Measurements from ENCODE around the gene PLAC1.

DNA sequence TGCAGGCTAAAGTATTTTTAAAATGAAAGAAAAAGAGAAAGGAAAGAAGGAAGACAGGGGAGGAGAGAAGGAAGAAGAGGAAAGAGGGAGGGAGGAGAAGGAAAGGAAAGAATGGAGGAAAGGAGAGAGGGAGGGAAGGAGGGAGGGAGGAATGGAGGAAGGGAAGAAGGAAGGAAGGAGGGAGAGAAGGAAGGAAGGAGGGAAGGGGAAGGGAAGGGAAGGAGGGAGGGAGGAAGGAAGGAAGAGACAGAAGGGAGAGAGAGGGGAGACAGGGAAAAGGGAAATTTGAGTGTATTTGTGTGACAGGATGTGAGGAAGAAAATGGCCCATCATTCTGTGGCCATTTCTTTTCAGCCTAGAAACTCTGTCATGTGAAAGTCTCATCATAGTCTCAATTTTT is 14.9 kb upstream of the PLAC1 start:
- no peak for TF ChIP-seq CEBPB (IDR thresholded peaks at IDR 0.05; ENCODE audit: low read depth, low read length)
- TF ChIP-seq, protein P1, sequence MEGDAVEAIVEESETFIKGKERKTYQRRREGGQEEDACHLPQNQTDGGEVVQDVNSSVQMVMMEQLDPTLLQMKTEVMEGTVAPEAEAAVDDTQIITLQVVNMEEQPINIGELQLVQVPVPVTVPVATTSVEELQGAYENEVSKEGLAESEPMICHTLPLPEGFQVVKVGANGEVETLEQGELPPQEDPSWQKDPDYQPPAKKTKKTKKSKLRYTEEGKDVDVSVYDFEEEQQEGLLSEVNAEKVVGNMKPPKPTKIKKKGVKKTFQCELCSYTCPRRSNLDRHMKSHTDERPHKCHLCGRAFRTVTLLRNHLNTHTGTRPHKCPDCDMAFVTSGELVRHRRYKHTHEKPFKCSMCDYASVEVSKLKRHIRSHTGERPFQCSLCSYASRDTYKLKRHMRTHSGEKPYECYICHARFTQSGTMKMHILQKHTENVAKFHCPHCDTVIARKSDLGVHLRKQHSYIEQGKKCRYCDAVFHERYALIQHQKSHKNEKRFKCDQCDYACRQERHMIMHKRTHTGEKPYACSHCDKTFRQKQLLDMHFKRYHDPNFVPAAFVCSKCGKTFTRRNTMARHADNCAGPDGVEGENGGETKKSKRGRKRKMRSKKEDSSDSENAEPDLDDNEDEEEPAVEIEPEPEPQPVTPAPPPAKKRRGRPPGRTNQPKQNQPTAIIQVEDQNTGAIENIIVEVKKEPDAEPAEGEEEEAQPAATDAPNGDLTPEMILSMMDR (conservative IDR thresholded peaks at IDR 0.05; ENCODE audit: low read depth, low read length) = no peak
- TF ChIP-seq, protein P2, sequence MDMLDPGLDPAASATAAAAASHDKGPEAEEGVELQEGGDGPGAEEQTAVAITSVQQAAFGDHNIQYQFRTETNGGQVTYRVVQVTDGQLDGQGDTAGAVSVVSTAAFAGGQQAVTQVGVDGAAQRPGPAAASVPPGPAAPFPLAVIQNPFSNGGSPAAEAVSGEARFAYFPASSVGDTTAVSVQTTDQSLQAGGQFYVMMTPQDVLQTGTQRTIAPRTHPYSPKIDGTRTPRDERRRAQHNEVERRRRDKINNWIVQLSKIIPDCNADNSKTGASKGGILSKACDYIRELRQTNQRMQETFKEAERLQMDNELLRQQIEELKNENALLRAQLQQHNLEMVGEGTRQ (IDR thresholded peaks at IDR 0.05; ENCODE audit: low read depth, low read length) = no peak
- TF ChIP-seq POLR2A (IDR thresholded peaks at IDR 0.05; ENCODE audit: low read depth, low read length) = no peak
- TF ChIP-seq BHLHE40 (IDR thresholded peaks at IDR 0.05; ENCODE audit: low read depth, low read length) = no peak
- TF ChIP-seq RFX5 (IDR thresholded peaks at IDR 0.05; ENCODE audit: low read depth, low read length) = no peak
- TF ChIP-seq NFE2L2 (IDR thresholded peaks at IDR 0.05; ENCODE audit: low read depth, low read length) = no peak
- no peak for TF ChIP-seq RAD21 (IDR thresholded peaks at IDR 0.05; ENCODE audit: low read length)

Measured in IMR-90 (cell line).